ENCODE measurements around the gene CLEC2D.

The CLEC2D gene

DNA sequence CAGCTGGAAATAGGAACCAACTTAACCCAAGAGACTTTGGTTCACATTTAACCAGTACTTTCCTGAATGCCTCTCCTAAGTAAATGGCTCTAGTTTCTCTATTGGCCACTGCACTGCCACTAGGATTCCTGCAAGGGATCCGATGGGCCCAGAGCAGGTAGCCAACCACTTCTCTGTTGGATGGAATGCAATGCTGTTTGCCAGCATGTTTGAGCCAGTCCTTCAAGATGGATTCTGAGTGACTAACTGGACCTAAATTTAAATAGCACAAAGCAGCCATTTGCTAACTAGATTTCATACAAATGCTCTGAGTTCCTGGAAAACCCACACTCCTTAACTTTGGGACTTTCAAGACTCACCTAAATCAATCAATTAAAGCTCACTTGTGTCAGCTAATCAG, 9.5 kb upstream of the CLEC2D start:
- H3K9me3 ChIP-seq (ENCODE audit: control insufficient read depth, insufficient read depth, low read length): peaks cover 13% of the 10 kb centered on the region; the same call in 1 of the 2 replicates
- no peak for TF ChIP-seq EZH2phosphoT487 (IDR thresholded peaks at IDR 0.05; ENCODE audit: borderline replicate concordance, low read length)
- TF ChIP-seq CTCF (IDR thresholded peaks at IDR 0.05; ENCODE audit: low read depth, low read length, poor library complexity, severe bottlenecking): no peak
- no peak overlapping the region for H3K4me2 ChIP-seq (ENCODE audit: low read length)
- no peaks in the 10 kb centered on the region for H3K27me3 ChIP-seq (ENCODE audit: control insufficient read depth, low read length)
- no peaks in the 10 kb centered on the region for H3F3A ChIP-seq (ENCODE audit: control insufficient read depth, insufficient read depth)
- no peaks in the 10 kb centered on the region for H4K20me1 ChIP-seq (ENCODE audit: control insufficient read depth, insufficient read depth, low read depth, low read length)
- no peaks in the 10 kb centered on the region for H3K9me2 ChIP-seq (replicated peaks; ENCODE audit: control insufficient read depth, low read length)
- peaks cover 89% of the 10 kb centered on the region for H3K36me3 ChIP-seq (ENCODE audit: control insufficient read depth, low read length)
- H3K27ac ChIP-seq (ENCODE audit: low read depth, low read length): no peak overlapping the region
- H3K79me2 ChIP-seq (ENCODE audit: control insufficient read depth, low read length): 0 out of 2 replicates have a peak, but pooled peaks cover 3% of the 10 kb centered on the region
- H3K4me1 ChIP-seq (ENCODE audit: control insufficient read depth, low read length): peaks cover 15% of the 10 kb centered on the region
- H3K4me3 ChIP-seq (ENCODE audit: low read length): no peak overlapping the region

DNA sequence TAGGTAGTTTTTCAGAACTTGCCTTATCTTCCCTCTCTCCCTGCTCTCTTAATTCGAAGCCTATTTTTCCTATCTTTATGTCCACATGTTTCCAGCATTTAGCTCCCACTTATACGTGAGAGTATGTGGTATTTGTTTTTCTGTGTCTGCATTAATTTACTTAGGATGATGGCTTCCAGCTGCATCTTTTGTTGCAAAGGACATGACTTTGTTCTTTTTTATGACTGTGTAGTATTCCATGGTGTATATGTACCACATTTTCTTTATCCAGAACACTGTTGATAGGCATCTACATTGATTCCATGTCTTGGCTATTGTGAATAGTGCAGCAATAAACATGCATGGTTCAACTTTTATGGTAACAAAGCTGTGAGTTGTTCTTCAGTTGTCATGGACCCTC, 7.8 kb upstream of the CLEC2D start:
- Histone ChIP-seq H3K27me3 (ENCODE audit: control insufficient read depth, low read length) (no peaks in the 10 kb centered on the region), H3F3A (ENCODE audit: control insufficient read depth, insufficient read depth) (no peaks in the 10 kb centered on the region), H3K4me1 (ENCODE audit: control insufficient read depth, low read length) (peaks cover 23% of the 10 kb centered on the region), H3K4me2 (ENCODE audit: low read length) (no peak overlapping the region), H3K27ac (ENCODE audit: low read depth, low read length) (no peak overlapping the region), H3K36me3 (ENCODE audit: control insufficient read depth, low read length) (peaks cover 76% of the 10 kb centered on the region), H4K20me1 (ENCODE audit: control insufficient read depth, insufficient read depth, low read depth, low read length) (no peaks in the 10 kb centered on the region), H3K9me3 (ENCODE audit: control insufficient read depth, insufficient read depth, low read length) (peaks cover 13% of the 10 kb centered on the region; the same call in 1 of the 2 replicates), H3K4me3 (ENCODE audit: low read length) (no peak overlapping the region), H3K79me2 (ENCODE audit: control insufficient read depth, low read length) (0 out of 2 replicates have a peak, but pooled peaks cover 3% of the 10 kb centered on the region), H3K9me2 (replicated peaks; ENCODE audit: control insufficient read depth, low read length) (no peaks in the 10 kb centered on the region)
- TF ChIP-seq EZH2phosphoT487 (IDR thresholded peaks at IDR 0.05; ENCODE audit: borderline replicate concordance, low read length) (no peak), CTCF (IDR thresholded peaks at IDR 0.05; ENCODE audit: low read depth, low read length, poor library complexity, severe bottlenecking) (no peak)

DNA sequence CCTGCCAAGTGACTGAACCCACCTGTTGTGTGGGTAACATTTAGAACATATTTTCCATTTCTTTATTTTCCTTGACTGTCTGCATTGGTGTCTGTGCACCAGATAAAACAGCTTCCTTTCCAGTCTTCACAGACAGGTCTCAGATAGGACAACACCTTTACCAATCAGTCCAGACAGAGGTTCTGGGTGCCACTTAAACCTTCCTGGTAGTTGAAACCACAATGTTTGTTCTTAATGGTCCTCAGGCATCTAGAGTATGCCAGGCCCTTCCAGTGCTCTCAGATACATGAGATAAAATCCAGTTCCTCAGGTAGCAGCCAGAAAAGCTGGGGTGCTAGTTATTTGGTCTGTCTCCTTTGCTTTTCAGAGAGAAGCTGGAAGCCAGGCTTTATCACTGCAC, 7.0 kb upstream of the CLEC2D start:
- Histone ChIP-seq H3K36me3 (ENCODE audit: control insufficient read depth, low read length) (peaks cover 74% of the 10 kb centered on the region), H3K27me3 (ENCODE audit: control insufficient read depth, low read length) (no peaks in the 10 kb centered on the region), H3K4me3 (ENCODE audit: low read length) (no peak overlapping the region), H3F3A (ENCODE audit: control insufficient read depth, insufficient read depth) (no peaks in the 10 kb centered on the region), H3K4me2 (ENCODE audit: low read length) (no peak overlapping the region), H4K20me1 (ENCODE audit: control insufficient read depth, insufficient read depth, low read depth, low read length) (no peaks in the 10 kb centered on the region), H3K9me2 (replicated peaks; ENCODE audit: control insufficient read depth, low read length) (no peaks in the 10 kb centered on the region), H3K4me1 (ENCODE audit: control insufficient read depth, low read length) (peaks cover 28% of the 10 kb centered on the region), H3K9me3 (ENCODE audit: control insufficient read depth, insufficient read depth, low read length) (peaks cover 13% of the 10 kb centered on the region; the same call in 1 of the 2 replicates), H3K79me2 (ENCODE audit: control insufficient read depth, low read length) (peaks cover 8% of the 10 kb centered on the region), H3K27ac (ENCODE audit: low read depth, low read length) (no peak overlapping the region)
- no peak for TF ChIP-seq EZH2phosphoT487 (IDR thresholded peaks at IDR 0.05; ENCODE audit: borderline replicate concordance, low read length)
- TF ChIP-seq CTCF (IDR thresholded peaks at IDR 0.05; ENCODE audit: low read depth, low read length, poor library complexity, severe bottlenecking): no peak

Data from DOHH2 (cell line).